HL-60/S4 (cell line): ENCODE measurements around the gene PHF21B.
"Not testable (repeated sequence)": the region's sequence is repeated elsewhere in the genome, so short reads cannot be mapped to it uniquely, and the experiment has no call there.

ENCODE experiments used
- in situ Hi-C: fragments of 300-500 bp; cut with MboI; formaldehyde crosslinking; loops from 2 replicates; pipeline ENCODE4 v1.14.3; 2022; ENCODE audit warnings: low sequenced_read_pairs

PHF21B gene

GRCh38 chr22:44962741-44963454 is 46.9 kb downstream of the PHF21B start:
- in situ Hi-C loops = no loop called here

DNA sequence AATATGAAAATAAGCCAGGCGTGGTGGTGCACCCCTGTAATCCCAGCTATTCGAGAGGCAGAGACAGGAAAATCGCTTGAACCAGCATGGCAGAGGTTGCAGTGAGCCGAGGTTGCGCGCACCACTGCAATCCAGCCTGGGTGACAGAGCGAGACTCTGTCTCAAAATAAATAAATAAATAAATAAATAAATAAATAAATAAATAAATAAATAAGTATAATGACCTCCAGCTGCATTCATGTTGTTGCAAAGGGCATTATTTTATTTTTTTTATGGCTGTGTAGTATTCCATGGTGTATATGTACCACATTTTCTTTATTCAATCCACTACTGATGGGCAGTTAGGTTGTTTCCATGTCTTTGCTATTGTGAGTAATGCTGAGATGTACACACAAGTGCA is 48.1 kb downstream of the PHF21B start:
- in situ Hi-C loops = not testable (repeated sequence)

DNA sequence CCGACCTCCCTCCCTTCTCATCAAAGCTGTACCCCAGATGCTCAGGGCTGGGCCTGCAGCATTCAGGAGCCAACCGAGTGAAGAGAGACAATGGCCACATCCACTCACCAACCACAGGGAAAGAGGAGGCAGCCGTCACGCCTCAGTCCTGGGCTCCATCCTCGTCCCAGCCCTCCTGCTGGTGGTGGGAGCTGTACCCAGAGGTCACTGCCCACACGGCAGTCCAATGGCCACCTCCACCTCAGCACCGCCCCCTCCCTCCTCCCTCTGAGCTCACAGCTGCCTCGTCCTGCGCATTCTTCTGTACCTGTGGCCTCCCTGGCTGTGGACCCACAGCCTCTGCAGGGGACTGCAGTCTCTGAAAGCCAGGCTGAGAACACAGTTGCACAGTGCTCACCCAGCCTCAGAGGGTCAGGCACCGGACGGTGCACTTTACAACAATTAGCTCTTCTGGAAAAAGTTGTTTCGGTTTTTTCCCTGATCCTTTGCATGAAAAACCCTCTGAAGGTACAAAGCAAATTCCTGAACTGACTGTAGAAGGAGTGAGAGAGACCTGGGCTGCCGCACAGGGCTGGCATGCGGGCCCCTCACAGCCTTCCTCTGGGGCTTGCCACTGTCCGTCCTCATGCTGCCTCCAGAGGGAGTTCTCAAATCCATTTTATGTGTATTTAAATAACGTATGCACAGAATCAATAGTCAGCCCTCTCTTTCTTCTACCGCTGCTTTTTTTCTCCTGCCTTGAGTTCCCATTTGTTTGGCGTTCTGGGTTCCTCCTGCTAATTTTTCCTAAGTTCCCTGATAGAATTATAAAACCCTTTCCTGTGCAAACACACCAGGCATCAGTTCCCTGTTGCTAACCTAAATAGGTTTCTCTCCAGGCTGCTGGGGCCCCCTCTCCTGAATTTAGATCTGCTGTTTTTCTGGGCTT is 52.7 kb downstream of the PHF21B start:
- in situ Hi-C loops = no loop called here

DNA sequence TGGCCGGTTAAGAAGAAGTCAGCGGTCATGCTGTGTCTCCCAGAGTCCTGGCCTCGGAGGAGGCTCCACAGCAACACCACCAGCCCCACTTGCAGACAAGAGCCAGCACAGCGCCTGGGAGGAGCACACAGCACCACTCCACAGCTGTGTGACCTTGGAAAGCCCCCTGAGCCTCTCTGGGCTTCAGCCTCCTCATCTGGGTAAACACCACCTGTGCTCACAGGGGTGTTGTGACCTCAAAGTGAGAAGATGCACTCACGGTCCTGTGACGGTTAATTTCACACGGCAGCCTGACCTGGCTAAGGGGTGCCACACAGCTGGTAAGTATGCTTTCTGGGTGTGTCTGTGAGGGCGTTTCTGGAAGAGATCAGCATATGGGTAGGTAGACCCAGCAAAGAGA is 54.7 kb downstream of the PHF21B start:
- in situ Hi-C loops = no loop called here

- in situ Hi-C loops = no loop called here
Observed at GRCh38 chr22:44954149-44954548, 55.7 kb downstream of the PHF21B start.

DNA sequence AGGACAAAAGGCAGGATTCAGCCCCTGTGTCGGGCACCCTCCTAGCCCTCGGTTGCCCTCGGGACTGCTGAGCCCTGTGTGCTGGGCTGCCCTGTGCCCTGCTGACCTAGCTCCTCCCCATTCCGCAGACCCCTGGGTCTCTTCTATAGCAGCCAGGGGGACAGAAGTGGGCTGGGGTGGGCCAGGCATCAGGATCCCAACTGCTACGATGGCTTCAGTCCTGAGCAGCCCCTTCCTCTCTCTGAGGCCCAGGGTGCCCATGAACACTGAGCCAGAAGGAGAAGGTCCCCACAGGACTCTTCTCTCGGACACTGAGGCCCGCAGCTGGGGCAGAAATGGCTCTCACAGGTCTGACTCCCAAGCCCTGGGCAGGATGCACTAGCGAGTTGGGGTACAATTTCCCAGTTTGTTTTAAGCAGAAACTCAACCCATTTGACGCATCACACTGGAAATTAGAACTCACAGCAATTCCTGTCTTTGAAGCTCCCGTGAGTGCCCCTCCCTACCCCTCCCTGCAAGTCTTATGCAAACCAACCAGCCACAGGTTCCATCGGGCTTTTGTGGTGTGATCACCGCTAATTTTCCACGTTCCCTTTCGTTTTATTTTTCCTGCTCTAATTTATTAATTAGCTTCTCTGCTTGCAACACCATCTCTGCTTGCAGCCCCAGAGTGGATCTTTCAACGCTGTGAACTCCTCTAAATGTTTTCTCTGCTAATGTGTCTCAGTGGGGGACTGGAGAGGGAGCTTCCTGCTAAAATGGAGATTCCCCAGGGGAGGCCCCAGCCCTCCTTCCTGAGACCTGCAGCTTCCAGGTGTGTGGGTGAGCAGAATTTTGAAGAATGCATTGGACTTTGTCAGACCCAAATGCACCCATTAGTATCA is 56.7 kb downstream of the PHF21B start:
- in situ Hi-C loops = no loop called here

- in situ Hi-C loops = no loop called here
Observed at GRCh38 chr22:44951510-44951816, 58.3 kb downstream of the PHF21B start.

- in situ Hi-C loops = no loop called here
Observed at GRCh38 chr22:44950806-44951509, 58.8 kb downstream of the PHF21B start.

- in situ Hi-C loops = no loop called here
Observed at GRCh38 chr22:44947846-44948245, 62.0 kb downstream of the PHF21B start.

- in situ Hi-C loops = no loop called here
Observed at GRCh38 chr22:44947049-44947448, 62.8 kb downstream of the PHF21B start.

DNA sequence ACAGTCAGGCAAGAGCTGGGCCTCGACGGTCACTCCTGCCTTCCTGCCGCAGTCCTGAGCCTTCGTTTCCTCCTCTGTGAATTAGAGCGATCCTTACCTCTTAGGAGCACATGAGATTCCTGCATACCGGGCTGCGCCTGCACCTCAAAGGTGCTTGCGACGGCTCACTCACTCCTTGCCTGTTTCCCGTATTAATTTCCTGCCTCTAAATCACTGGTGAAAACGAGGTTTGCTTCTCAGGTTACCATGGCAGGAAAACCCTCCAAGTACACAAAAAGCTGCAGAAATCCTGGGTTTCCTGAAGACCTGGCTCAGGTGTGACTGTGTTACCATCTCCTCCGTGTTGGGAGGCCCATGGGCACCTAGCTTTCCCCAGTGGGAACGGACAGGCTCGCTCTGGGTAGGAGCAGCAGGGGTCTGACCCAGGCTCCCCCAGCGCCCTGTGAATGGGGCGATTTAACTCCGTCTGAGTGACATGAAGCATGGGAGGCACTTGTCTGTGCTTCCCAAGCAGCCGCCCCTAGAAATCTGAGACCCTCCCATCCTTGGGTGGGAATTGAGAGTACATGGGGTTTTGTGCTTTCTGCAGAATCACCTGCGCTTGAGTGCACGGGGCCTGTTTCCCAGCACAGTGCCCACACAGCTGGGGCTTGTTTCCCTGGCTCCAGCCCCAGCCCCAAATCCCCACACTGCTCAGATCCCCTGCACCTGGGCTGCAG is 64.8 kb downstream of the PHF21B start:
- in situ Hi-C loops = no loop called here

- in situ Hi-C loops = no loop called here
Observed at GRCh38 chr22:44943701-44944324, 66.0 kb downstream of the PHF21B start.

DNA sequence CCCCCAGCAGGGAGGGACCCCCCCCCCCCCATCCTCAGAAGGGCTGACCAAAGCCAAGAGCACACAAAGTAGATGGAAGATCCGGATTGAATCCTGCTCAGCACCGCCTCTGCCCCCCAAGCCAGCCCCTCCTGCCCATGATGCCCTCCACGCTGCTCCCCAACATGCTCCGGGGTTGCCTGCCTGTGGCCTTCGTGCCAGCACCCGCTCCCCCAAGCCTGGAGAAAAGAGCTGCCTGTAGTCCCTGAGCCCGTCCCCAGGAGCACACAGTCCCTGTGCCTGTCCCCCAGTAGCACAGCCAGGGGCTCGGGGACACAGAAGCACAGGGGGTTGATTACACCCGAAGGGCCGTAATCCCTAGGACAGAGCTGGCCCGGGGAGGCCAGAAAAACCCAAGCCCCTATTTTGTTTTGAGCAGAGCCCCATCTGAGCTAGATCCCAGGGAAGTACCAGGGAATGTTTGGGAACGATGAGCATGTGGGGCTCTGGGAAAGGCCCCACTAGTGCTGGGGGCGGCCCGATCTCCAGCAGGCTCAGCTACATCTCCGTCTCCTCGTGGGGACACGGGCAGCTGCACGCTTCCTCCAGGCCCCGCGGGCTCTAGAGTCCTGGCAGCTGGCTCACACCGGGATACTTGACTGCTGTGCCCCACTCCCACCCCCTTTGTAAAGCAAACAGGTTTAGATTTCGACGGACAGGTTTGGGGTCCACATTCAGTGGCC is 66.7 kb downstream of the PHF21B start:
- in situ Hi-C loops = no loop called here

DNA sequence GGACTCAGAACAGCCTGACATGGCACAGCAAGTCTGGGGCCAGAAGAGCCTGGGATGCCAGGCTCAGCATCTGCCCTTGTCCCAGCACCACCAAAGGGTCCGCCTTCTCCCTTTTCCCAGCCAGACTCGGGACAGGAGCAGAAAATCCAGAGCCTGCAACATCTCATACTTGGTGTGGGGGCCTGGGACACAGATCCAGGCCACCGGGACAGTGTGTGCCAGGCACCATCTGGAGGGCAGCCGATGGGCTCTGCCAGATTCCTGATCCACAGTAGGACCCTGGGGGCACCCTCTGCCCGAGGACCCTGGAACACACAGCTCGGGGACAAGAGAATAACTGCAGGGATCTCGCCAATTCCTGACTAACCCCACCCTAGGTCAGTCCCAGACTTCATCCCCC is 67.7 kb downstream of the PHF21B start:
- in situ Hi-C loops = no loop called here

- in situ Hi-C loops = no loop called here
Observed at GRCh38 chr22:44941207-44941606, 68.6 kb downstream of the PHF21B start.

DNA sequence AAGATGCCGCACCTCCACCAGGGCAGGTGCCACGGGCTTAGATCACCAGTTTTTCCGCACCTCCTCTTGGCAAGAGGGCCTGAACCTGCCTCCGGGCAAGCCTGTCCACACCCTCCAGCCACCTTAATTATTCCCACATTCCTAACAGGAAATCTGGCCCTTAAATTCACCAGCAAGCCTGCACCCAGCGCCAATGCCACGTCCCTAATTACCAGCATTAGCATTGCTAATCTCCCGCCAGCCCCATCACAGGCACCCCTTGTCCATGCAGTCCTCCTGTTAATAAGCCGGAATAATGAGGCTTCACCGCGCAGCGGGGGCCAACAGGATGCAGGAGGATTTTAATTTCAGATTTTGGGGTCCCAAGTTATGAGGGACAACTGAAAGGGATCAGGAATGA is 69.7 kb downstream of the PHF21B start:
- in situ Hi-C loops = no loop called here

- in situ Hi-C loops = no loop called here
Observed at GRCh38 chr22:44939451-44939850, 70.4 kb downstream of the PHF21B start.

DNA sequence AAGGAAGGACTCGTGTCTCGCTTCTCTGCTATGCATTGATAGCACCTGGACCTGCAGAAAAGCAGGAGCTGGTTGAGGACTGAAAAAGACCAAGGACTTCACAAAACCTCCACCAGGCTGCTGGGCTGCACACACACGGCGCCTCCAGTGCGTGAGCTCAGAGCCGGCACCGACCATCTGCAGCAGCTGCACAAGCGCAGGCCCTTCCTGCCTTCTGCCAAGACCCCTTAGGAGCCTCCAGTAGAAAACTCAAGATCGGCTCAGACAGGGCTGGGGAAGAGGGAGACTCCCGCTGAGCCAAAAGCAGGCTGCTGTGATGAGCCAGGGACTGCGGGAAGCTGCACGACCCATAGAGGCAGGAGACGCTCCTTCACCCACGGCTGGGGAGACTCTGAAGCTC is 70.9 kb downstream of the PHF21B start:
- in situ Hi-C loops = no loop called here

GRCh38 chr22:44937216-44937615 is 72.6 kb downstream of the PHF21B start:
- in situ Hi-C loops = no loop called here
